Hypothalamus (tissue), 51 donors: ENCODE results near the gene GAS6.
A peak's percentile ranks its signal among the peaks of the same experiment; 100 is the strongest.

Experiments used
- DNase-seq, 51 donors: peaks; one replicate each; lab custom pipeline; 2025; lab: John Stamatoyannopoulos, UW

The GAS6 gene

DNA sequence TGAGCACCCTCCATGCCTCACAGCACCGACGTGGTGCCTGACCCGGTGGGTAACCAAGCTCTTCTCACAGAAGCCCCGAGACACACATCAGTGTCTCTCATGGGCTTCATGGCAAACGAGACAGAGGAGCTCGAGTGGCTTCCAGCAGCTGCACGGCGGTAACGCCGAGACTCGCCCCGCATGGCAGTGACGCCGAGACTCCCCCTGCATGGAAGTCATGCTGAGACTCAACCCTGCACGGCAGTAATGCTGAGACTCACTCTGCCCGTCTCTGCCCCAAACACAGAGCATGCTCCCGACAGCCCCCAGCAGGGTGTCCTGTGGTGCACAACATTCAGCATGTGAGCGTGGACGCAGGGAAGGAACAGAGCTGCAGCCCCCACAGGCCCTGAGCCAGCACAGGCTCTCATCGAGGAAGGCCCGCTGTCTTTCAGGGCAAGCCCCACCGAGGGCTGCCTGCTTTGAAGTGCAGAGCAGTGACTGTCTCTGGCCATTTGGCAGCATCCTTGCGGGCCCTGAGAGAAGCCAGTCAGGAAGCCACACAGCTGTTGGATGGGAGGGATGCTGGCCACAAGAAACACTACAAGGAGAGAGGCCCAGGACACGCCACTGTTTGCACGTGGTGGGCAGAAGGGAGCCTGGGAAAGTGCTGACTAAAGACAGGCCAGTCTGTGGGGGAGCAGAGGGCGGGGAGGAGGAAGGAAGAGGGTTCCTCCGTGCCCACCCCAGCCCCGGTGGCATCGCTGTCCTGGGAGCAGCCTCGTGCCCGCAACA lies 9.5 kb downstream of the GAS6 start:
- peak in 20 of 51 donors; percentile 21 to 58 (median 40) for DNase-seq

DNA sequence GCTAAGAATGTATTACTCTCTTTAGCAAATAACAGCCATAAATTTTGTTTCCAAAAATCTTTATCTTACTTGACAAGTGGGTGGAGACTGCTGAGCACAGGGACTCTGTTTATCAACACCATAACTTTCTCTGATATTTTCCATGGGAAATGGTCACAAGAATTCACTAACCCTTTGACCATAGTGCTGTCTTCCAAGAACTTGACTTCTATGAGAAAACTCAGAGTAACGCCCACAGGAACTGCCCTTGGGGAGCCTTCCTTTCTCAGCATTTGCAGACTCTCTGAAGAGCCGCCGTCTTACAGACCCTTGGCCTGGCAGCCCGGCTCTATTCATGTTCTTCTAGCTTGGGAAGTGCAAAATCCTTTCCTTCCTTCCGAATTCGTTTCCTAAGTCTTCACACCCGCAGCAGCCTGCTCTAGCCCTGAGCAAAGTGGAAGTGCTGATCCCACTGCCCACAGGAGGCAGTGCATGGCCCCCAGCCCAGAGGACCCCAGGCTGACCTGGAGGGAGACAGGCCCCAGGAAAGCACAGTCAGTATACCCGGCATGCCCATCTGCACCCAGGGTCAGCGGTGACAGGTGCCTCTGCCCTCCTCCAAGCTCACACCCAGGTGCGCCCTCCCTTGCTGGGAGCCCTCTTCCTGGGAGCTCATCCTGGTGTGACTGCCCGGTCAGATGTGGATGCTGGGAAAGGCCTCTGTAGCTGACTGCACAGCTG lies 10.2 kb downstream of the GAS6 start:
- no peak for DNase-seq

DNA sequence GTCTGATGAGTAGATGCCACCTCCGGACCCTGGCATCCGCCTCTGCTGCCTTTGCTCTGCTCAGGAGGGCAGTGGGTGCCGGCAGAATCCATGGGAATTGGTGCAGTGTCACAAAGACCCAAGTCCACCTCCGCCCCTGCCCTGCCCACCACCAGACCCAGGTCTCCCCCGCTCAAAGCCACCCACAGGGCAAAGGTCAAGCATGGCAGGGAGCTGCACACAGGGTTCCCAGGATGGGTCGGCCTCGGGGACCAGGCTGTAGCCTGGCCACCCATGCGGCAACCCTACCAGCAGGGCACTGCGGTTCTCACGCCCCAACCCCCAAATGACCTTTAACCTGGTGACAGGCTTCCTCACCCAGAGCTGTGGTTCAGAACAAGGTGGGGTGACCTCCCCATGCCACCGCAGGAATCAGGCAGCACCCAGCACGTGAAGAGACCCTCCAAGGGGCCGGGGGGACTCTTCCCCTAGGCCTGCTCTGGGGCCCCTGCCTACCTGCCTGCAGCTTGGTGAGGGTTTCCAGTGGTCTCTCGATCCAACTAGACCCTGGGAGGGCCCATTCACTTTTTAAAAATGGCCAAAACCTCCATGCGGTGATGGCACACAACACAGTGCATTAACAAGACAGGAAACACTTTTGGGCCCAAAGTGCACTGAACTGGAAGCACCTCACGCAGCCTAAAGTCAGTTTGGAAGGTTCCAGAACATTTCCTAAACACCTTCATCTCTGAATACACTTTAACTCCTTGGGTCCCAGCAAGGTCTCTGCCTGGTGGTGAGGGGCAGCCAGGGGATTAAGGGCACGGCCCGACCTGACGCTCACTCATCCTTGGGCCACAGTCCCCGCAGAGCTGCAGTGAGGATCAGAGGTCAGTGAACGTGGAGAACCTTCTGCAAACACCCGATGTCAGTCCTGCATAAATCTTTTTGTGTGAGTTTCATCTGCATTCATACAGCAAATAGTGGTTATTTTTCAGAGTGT lies 11.0 kb downstream of the GAS6 start:
- no peak for DNase-seq

GRCh38 chr13:113851826-113852535 lies 11.9 kb downstream of the GAS6 start:
- DNase-seq, result no peak

GRCh38 chr13:113851480-113851803 lies 12.4 kb downstream of the GAS6 start:
- DNase-seq, result no peak

DNA sequence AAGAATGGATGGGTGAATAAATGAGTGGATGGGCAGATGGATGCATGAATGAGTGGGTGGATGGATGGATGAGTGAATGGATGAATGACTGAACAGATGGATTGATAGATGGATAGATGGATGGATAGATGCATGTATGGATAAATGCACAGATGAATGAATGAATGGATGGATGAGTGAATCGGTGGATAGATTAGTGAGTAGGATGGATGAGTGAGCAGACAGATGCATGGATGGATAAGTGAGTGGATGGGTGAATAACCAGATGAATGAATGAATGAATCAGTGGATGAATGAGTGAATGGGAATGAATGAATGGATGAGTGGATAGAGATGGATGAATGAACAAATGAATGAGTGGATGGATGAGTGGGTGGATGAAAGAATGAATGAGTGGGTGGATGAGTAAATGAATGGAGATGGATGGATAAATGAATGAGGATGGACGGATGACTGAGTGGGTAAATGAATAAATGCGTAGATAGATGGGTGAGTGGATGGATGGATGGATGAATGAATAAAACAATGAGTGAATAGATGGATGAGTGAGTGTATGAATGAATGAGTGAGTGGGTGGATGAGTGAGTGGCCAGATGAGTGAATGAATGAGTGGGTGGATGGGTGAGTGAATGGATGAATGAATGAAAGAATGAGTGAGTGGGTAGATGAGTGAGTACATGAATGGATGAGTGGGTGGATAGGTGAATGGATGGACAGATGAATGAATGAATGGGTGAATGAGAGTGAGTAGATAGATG lies 13.0 kb downstream of the GAS6 start:
- no peak for DNase-seq

GRCh38 chr13:113849981-113850721 lies 13.7 kb downstream of the GAS6 start:
- no peak for DNase-seq

GRCh38 chr13:113849546-113849945 lies 14.3 kb downstream of the GAS6 start:
- no peak for DNase-seq

DNA sequence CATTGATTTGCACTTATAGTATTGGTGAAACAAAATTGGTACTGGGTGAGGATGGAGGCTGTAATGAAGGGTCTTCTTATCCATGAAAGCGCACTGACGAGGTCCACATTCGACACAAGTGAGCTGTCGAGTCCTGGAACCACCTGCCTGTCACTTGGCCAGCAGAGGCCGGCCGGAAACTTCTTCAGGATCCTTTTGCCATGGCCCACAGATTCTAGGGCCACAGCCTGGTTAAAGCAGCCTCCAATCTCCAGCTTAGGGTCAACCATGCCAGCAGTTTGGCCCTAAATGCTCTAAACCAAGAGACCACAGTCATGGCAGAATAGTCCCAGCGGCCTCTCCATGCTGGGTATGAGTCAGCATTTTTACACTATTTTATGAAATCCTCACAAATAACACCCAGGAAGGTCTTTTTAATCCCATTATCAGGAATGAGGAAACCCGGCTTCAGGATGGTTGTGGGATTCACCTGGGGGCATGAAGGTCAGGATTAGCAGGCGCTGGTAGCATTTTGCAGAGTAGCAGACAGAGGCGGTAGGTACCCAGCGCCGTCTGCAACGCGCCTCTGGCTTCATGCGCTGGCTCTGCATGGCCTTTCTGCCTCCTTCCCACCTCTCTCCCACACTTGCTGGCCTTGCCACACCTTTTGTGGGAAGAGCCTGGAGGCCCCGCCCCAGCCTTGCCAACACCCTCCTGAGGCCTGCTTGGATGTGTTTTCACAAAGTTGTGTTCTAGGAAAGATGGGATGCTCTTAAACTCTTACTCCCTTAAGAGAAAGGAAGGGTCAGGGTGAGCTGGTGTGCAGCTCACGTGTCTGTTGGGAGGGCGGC lies 15.2 kb downstream of the GAS6 start:
- DNase-seq, result no peak

GRCh38 chr13:113848020-113848419 lies 15.9 kb downstream of the GAS6 start:
- DNase-seq, result no peak

DNA sequence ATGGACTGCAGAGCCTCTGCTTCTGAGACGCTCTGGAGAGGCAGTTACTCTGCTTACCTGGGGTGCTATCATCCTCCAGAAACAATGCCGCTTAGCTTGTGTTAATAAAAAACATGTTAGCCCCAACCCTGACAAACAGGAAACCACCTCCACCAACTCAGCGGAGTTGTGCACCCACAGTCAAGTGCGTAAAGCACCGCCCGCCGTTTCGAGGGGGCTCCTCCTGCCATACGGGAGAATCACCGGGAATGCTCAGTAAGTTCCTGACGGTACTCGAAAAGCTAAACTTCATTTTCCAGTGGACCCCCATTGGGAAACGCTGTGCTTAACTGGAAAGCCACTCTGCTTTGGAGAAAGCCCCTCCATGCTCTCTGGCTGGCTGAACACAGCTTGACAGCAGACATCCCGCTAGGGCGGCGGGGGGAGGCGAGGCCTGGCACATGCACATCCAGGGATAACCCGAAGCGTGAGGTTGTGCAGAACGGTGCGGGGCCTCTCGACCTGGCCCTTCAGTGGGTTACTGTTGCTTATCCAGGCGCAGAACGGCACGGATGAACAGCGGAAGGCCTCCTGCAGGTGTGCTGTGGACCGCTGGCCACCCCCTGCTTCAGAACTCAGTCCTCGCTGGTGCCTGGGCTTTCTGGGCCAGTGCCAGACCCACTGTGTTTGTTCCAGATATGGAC lies 17.1 kb downstream of the GAS6 start:
- no peak for DNase-seq

DNA sequence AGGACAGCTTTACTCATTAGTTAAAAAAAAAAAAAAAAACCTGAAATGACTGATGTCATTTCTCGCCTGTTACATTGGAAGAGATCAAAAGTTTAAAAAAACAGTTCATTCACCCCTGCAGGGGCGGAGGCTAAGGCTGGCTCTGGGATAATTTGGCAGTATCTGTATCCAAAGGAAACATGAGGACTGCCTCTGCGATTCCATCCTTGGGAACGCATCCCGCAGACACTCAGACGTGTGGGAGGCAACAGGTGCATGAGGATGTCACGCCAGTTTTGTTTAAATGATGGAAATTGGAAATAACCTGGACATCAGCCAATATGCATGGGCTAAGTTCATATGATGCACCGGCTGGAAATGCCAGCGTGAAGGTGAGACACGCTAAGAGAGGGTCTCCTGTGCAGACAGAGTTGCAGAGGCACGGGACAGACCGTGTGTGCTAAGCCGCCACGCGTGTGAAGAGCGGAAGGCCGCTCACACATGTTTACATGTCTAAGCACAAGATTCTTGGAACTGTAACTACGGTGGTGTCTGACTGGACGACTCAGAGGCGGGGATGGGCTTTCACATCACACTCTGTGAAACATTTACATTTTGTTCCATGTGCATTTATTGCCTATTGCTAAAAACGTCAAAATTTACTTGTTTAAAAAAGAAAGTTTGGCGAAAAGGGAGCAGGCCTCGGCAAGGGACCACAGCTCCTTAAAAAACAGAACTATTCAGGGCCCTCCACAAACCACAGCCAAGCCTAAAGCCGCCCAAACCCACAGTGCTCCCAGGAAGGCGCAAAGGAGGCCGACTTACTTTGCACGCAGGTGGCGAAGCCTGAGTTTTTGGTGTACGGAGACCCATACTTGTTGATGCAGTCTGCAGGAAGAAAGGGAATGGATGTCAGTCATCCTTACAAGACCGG lies 17.9 kb downstream of the GAS6 start:
- no peak for DNase-seq

- no peak for DNase-seq
Observed at GRCh38 chr13:113845055-113845454, 18.8 kb downstream of the GAS6 start.

DNA sequence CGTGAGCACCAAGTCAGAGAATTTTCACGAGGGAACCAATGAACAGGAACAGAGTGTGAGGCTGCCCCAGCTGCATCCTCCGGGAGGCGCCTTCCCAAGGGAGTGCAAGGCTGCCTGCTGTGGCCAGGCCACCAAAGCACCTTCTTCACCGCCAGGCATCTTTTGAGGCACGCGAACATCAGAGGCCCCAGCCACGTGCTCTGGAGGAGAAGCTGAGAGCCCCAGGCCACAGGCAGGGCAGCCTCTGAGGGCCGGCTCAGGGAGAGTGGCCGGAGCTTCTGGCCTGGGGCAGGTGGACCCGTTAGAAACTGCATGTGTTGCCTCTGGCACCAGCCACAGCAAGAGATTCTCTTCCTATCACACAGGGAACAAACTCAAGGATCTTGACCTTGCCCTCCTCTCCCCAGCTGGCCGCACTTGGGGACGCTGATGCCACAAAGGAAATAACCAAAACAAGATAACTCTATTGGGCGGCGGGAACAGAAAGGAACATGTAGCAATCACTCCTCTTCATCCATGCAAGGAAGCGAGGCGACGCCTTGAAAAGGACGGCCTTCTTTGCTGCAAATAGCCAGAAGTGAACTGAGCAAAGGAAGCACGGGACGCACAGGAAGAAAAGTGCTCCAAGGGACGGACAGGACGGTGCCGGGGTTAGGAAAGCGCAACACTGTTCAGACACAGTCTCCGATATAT lies 19.9 kb downstream of the GAS6 start:
- no peak for DNase-seq

- no peak for DNase-seq
Observed at GRCh38 chr13:113843063-113843654, 20.7 kb downstream of the GAS6 start.
